ENCODE measurements around the gene RNF213.
"Not testable (repeated sequence)": the region's sequence is repeated elsewhere in the genome, so short reads cannot be mapped to it uniquely, and the experiment has no call there.

The RNF213 gene

GRCh38 chr17:80224683-80225082, 36.0 kb upstream of the RNF213 start:
- no peak for DNase-seq (ENCODE audit: low read depth)

- DNase-seq (ENCODE audit: low read depth) = no peak
These were observed 35.4 kb upstream of the RNF213 start for GRCh38 chr17:80225230-80225629.

- no peak for DNase-seq (ENCODE audit: low read depth)
These were observed 33.5 kb upstream of the RNF213 start for GRCh38 chr17:80227156-80227555.

GRCh38 chr17:80227666-80228065, 33.0 kb upstream of the RNF213 start:
- no peak for DNase-seq (ENCODE audit: low read depth)

GRCh38 chr17:80228477-80228876, 32.2 kb upstream of the RNF213 start:
- DNase-seq (ENCODE audit: low read depth) = no peak

GRCh38 chr17:80229011-80229410, 31.6 kb upstream of the RNF213 start:
- DNase-seq (ENCODE audit: low read depth) = no peak

- no peak for DNase-seq (ENCODE audit: low read depth)
These were observed 28.2 kb upstream of the RNF213 start for GRCh38 chr17:80232438-80232837.

- DNase-seq (ENCODE audit: low read depth) = no peak
These were observed 27.4 kb upstream of the RNF213 start for GRCh38 chr17:80233202-80233601.

- DNase-seq (ENCODE audit: low read depth) = no peak
These were observed 23.7 kb upstream of the RNF213 start for GRCh38 chr17:80236911-80237310.

- DNase-seq (ENCODE audit: low read depth) = no peak
These were observed 23.3 kb upstream of the RNF213 start for GRCh38 chr17:80237386-80237785.

GRCh38 chr17:80242505-80242904, 18.1 kb upstream of the RNF213 start:
- DNase-seq (ENCODE audit: low read depth) = no peak

GRCh38 chr17:80243526-80244433, 16.9 kb upstream of the RNF213 start:
- DNase-seq (ENCODE audit: low read depth) = no peak

GRCh38 chr17:80244448-80244847, 16.2 kb upstream of the RNF213 start:
- not testable (repeated sequence) for DNase-seq (ENCODE audit: low read depth)

GRCh38 chr17:80244871-80245509, 15.7 kb upstream of the RNF213 start:
- no peak for DNase-seq (ENCODE audit: low read depth)

- DNase-seq (ENCODE audit: low read depth) = no peak
These were observed 14.9 kb upstream of the RNF213 start for GRCh38 chr17:80245566-80246265.

GRCh38 chr17:80246266-80246681, 14.4 kb upstream of the RNF213 start:
- DNase-seq (ENCODE audit: low read depth) = no peak

GRCh38 chr17:80246726-80247125, 13.9 kb upstream of the RNF213 start:
- DNase-seq (ENCODE audit: low read depth) = no peak

- no peak for DNase-seq (ENCODE audit: low read depth)
These were observed 13.1 kb upstream of the RNF213 start for GRCh38 chr17:80247561-80247960.

- DNase-seq (ENCODE audit: low read depth) = no peak
These were observed 12.4 kb upstream of the RNF213 start for GRCh38 chr17:80248001-80248893.

GRCh38 chr17:80248894-80249710, 11.6 kb upstream of the RNF213 start:
- DNase-seq (ENCODE audit: low read depth) = no peak

GRCh38 chr17:80251966-80252365, 8.7 kb upstream of the RNF213 start:
- no peak for DNase-seq (ENCODE audit: low read depth)
